Measurements from ENCODE around the gene IL23R. TPM values are rescaled to one million over a fixed set of nuclear protein-coding genes. Genes with fewer than 3 reads are reported as not detected.

Gene IL23R
- total and polyA plus RNA-seq, 2 of the 13 experiments (the other 11 are each of a cell fraction or from before 2014, with no cell fraction given): not detected

- CTCF ChIA-PET (ENCODE audit: low intra/inter-chr PET ratio, low total read pairs): no interaction called here
- no peak for ATAC-seq
- FAIRE-seq: no peak
- TF ChIP-seq MAF1 (CRISPR knock-in tag; IDR thresholded peaks at IDR 0.05; ENCODE audit: borderline replicate concordance): no peak
- TF ChIP-seq ZNF547 (CRISPR knock-in tag; IDR thresholded peaks at IDR 0.05): no peak
- TF ChIP-seq, protein P1, sequence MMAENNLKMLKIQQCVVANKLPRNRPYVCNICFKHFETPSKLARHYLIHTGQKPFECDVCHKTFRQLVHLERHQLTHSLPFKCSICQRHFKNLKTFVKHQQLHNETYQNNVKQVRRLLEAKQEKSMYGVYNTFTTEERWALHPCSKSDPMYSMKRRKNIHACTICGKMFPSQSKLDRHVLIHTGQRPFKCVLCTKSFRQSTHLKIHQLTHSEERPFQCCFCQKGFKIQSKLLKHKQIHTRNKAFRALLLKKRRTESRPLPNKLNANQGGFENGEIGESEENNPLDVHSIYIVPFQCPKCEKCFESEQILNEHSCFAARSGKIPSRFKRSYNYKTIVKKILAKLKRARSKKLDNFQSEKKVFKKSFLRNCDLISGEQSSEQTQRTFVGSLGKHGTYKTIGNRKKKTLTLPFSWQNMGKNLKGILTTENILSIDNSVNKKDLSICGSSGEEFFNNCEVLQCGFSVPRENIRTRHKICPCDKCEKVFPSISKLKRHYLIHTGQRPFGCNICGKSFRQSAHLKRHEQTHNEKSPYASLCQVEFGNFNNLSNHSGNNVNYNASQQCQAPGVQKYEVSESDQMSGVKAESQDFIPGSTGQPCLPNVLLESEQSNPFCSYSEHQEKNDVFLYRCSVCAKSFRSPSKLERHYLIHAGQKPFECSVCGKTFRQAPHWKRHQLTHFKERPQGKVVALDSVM (CRISPR knock-in tag; IDR thresholded peaks at IDR 0.05): no peak
- no peak for TF ChIP-seq ZFP82 (CRISPR knock-in tag; IDR thresholded peaks at IDR 0.05; ENCODE audit: borderline replicate concordance)
- no peak for TF ChIP-seq POLR2AphosphoS5 (IDR thresholded peaks at IDR 0.05; ENCODE audit: low read depth, low read length)
- TF ChIP-seq ZNF772 (CRISPR knock-in tag; IDR thresholded peaks at IDR 0.05): no peak
- TF ChIP-seq NCOA5 (CRISPR knock-in tag; IDR thresholded peaks at IDR 0.05): no peak
- TF ChIP-seq, protein P2, sequence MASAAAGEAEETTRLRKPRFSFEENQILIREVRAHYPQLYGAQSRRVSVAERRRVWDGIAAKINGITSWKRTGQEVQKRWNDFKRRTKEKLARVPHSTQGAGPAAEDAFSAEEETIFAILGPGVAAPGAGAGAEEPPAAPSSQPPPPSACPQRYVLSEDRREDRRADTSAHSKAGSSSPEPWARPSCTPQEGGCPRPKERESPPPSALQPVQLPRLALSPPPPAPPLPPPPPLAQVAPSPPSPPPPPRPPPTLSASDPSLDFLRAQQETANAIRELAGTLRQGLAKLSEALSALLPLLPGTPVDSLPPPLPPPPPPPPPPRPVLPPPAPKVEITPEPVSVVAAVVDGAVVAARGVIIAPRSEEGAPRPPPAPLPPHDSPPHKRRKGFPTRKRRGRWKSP (CRISPR knock-in tag; IDR thresholded peaks at IDR 0.05): no peak
- no peak for TF ChIP-seq DZIP1 (CRISPR knock-in tag; IDR thresholded peaks at IDR 0.05)
- TF ChIP-seq, protein P3, sequence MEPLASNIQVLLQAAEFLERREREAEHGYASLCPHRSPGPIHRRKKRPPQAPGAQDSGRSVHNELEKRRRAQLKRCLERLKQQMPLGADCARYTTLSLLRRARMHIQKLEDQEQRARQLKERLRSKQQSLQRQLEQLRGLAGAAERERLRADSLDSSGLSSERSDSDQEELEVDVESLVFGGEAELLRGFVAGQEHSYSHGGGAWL (CRISPR knock-in tag; IDR thresholded peaks at IDR 0.05): no peak
- no peak for TF ChIP-seq ZNF337 (CRISPR knock-in tag; IDR thresholded peaks at IDR 0.05; ENCODE audit: borderline replicate concordance, low read depth)
- TF ChIP-seq ZNF333 (CRISPR knock-in tag; IDR thresholded peaks at IDR 0.05; ENCODE audit: borderline replicate concordance): no peak
- TF ChIP-seq HDAC6 (IDR thresholded peaks at IDR 0.05; ENCODE audit: low read depth, low read length): no peak
- no peak for TF ChIP-seq ZNF17 (CRISPR knock-in tag; IDR thresholded peaks at IDR 0.05)
These were observed 4.7 kb downstream of the IL23R start for GRCh38 chr1:67170751-67171573.

More at GRCh38 chr1:67170751-67171573, 4.7 kb downstream of the IL23R start:
- H3K4me1 ChIP-seq (ENCODE audit: insufficient read depth, low read length): peaks cover 33% of the 10 kb centered on the region
- POLR2A ChIA-PET: no interaction called here
- no peaks in the 10 kb centered on the region for H4K20me1 ChIP-seq (ENCODE audit: insufficient read depth, low read length)
- no peaks in the 10 kb centered on the region; a peak in 1 of 5 replicates for H3K27me3 ChIP-seq (ENCODE audit: control insufficient read depth in 1 of 2, insufficient read depth in 2 of 2, low read length in 2 of 2)
- H3K79me2 ChIP-seq (ENCODE audit: insufficient read depth, low read length): no peaks in the 10 kb centered on the region
- no peak overlapping the region for H3K4me2 ChIP-seq (ENCODE audit: low read depth, low read length)
- BruUV-seq (replicated peaks): no TSS peak
- H2AFZ ChIP-seq (ENCODE audit: low read length): no peak overlapping the region
- no peak overlapping the region for H3K4me3 ChIP-seq (replicated peaks in 1 of 3; ENCODE audit: insufficient read depth in 1 of 3, low read depth in 2 of 3, low read length in 3 of 3)
- no peak overlapping the region for H3K27ac ChIP-seq (ENCODE audit: extremely low read length, insufficient read depth, low read length)
- intact Hi-C loops (cut with micrococcal nuclease; ENCODE audit: unreplicated experiment) (no loop called here), in situ Hi-C loops (cut with HindIII; ENCODE audit: extremely low pct_ligation_motif_present, low pct_unique_long_range_greater_than_20kb) (no loop called here)
- no peaks in the 10 kb centered on the region for H3K36me3 ChIP-seq (replicated peaks in 1 of 2; ENCODE audit: control insufficient read depth in 1 of 2, insufficient read depth in 2 of 2, low read length in 2 of 2)
- no peaks in the 10 kb centered on the region for H3K9me3 ChIP-seq (ENCODE audit: low read length)
- DNase-seq (ENCODE audit: low spot score): no peak
- no peak overlapping the region for H3K9ac ChIP-seq (ENCODE audit: insufficient read depth, low read depth, low read length)
- WGBS (ENCODE audit: low lambda C conversion rate): 54% methylated on average over 2 of the region's 2 CpGs
